ENCODE measurements around the gene SMIM3.
A peak's percentile ranks its signal among the peaks of the same experiment; 100 is the strongest.
"Not testable (repeated sequence)": the region's sequence is repeated elsewhere in the genome, so short reads cannot be mapped to it uniquely, and the experiment has no call there.

SMIM3 gene

DNA sequence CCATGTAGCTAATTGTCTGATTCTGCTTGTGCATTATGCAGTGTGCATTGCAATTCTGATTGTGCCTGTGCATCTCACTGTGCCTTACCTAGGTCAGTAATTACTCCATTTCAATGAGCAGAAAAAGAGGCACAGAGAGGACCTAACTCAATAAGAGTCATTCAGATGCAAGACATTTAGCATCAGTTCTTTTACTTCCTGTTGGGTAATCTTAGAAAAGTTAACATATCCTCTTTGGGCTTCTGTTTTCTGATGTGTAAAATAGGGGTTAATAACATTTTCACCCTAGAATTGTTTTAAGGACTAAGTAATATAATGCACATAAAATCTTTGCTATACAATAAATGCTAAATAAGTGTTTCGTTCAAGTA lies 12.8 kb upstream of the SMIM3 start:
- no peak for DNase-seq

- no peak for DNase-seq
Measured at GRCh38 chr5:150766251-150766650, 12.3 kb upstream of the SMIM3 start.

GRCh38 chr5:150771034-150771795 lies 7.3 kb upstream of the SMIM3 start:
- DNase-seq: no peak

DNA sequence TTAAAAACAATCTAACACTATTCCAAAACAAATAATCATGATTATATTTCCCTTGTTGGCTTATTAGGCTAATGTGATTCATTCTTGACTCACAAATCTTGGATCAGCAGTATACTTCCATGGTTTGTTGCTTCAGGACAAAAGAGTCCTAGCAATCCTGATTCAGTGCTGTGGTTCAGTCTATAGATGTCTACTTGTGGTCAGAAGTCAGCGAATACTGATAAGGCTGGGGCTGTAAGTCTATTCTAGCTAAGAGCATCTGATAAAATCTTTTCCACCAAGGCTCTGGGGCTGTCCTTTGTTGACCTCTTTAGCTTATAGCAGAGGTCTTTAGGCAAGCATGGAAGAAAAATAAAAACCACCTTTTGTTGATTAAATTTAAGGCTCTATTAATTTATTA lies 4.4 kb upstream of the SMIM3 start:
- no peak for DNase-seq

GRCh38 chr5:150777685-150778084 lies 872 bp upstream of the SMIM3 start:
- no peak for DNase-seq

DNA sequence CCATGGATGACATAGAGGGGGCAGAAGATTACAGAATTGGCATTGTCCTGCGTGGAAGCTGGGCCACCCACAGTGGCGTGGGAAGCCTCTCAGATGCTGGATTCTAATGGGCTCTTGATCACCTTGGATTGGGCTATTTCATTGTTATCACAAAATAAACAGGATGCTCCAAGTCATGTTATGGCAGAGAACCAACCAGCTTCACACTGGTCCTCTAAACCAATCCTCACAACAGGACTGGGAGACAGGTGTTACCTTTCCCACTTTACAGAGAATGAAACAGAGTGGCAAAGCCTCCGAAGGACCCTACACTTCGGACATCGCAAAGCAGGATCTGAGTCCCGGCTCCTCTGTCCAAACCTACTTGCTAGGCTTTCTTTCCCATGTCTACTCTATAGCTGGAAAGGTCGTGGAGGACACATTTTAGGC lies 455 bp upstream of the SMIM3 start:
- DNase-seq: no peak

DNA sequence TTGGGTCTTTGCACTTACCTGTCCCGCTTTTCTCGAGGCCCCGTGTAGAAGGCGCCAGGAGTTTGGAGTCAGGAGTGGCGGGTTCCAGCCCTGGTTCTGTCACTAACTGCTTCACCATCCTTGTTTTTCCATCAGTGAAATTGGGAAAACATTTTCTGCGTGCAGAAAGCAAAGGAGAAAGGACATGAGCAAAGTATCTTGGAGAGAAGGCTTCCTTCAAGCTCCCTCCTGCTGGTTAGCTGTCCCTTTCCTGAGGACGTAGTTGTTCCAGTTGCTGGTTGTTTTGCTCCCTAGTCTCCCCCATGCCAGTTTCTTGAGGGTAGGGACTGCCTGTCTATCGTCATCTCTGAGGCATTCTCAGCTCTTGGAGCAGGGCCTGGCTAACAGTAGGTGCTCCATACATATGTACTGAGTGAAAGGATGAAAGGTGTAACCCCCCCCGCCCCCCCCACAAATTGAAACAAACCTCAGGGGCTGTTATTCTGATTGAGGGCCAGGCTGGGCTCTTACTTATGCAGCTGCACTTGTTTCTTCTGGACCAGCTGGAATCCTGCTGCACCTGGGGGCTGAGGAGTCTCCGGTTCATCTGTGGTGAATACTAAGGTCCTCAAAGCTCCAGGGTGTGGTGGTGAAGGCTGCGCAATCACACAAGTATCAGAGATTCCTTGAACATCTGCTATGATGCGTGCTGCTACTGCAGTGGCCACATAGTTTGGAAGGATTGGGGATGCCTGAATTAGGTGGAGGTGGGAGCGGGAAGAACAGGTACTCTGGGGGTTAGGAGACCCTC lies 1.0 kb downstream of the SMIM3 start:
- DNase-seq: no peak

GRCh38 chr5:150780187-150780692 lies 1.7 kb downstream of the SMIM3 start:
- DNase-seq: no peak

DNA sequence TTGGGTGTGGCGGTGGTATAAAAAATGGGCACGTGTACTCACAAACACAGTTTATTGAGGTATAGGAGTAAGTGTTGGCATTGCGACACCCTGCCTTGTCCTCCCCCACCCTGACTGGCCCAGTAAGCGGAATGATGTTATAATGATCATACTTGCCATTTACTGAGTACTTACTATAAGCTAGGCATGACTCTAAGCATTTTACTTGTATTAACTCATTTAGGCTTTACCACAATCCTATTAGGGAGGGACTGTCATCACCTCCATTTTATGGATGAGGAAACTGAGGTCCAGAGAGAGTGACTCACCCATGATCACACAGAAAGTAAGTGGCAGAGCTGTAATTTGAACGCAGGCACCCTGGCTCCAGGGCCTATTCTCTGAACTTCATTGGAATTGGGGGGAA lies 2.3 kb downstream of the SMIM3 start:
- DNase-seq: no peak

- peak; percentile 80 for DNase-seq
Measured at GRCh38 chr5:150781706-150782614, 3.4 kb downstream of the SMIM3 start.

- DNase-seq: no peak
Measured at GRCh38 chr5:150782850-150783249, 4.3 kb downstream of the SMIM3 start.

DNA sequence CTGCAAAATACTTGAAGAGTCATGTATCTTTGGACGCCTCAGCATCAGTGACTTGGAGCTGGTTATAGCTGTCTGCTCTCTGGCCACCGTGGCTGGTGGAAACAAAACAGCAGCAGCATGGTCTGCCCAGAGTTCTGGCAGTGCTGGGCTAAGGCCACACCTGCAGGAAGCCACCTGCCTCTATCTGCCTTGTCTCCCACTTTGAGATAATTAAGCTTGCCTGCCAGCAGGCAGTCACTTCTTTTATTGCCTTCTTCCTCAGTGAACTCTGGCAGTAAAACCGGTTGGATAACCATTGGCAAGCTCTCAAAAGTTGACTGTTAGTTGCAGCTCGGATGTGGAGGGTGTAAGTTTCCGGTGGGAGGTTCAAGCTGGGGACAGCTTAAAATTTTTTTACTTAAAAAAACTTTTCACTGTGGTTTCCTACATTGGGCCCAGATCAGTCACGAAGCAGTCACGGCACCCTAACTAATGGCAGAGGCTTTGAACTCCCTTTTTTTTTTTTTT lies 4.9 kb downstream of the SMIM3 start:
- peak; percentile 79 for DNase-seq

DNA sequence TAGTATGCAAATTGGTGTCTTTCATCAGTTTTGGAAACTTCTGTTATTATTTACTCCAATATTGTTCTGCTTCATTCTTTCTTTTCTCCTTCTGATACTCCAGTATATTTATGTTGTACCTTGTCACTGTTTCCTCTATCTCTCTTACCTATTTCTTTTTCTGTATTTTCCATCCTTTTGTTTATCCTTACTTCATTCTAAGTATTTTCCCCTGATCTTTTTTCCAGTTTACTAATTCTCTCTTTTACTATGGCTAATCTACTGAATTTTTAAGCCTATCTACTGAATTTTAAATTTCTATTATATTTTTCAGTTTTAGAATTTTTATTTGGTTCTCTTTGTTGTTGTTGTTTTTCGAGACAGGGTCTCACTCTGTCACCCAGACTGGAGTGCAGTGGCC lies 7.4 kb downstream of the SMIM3 start:
- no peak for DNase-seq

- DNase-seq: no peak
Measured at GRCh38 chr5:150786876-150787275, 8.3 kb downstream of the SMIM3 start.

DNA sequence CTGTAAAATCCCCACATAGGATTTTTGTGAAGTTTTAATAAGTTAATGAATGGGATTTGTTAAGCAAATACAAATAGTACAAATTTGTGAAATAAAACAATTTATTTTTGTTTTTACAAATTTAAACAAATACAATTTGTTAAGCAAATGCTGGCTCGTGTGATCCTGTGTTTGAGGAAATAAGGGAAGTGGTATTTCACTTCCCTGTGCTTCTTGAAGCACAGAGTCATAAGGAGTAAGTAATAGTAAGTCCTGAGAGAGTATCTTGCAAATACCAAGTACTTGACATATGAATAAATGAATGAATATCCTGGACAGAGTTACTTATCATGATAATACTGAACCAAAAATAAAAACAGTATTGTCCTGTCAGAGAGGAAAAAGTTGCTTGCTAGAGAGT lies 9.1 kb downstream of the SMIM3 start:
- no peak for DNase-seq

- no peak for DNase-seq
Measured at GRCh38 chr5:150788977-150789376, 10.4 kb downstream of the SMIM3 start.

- no peak for DNase-seq
Measured at GRCh38 chr5:150789450-150789849, 10.9 kb downstream of the SMIM3 start.

DNA sequence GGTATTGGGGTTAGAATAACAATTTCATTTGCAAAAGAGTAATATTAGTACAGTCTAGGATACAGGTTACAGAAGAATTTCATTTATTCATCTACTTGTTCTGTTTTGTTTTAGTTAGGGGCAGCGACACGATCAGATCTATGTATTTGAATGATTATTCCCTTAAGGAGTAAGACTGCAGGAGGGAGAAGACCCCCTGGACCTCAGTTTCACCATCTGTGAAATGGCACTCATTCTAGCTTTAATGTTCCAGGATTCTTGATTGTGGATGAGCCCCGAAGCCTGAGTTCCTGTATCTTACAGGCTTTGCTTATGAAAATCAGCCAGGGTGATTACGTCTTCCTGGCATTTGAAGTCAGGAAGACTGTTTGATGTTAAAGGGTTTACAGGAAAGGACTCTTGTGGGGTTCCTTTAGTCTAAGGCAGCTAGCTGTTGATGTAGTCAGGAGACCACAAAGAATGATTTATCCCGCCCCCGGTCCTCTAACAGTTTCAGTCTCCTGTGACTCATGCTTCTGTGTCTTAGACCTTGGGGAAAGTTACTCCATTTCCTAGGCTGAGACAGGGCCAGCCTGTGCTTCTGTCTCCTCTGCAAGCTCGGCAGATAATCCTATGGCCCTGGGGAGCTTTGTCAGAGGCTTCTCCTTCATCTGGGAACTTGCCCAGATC lies 11.5 kb downstream of the SMIM3 start:
- DNase-seq: peak; percentile 40

GRCh38 chr5:150791536-150791935 lies 13.0 kb downstream of the SMIM3 start:
- DNase-seq: no peak

DNA sequence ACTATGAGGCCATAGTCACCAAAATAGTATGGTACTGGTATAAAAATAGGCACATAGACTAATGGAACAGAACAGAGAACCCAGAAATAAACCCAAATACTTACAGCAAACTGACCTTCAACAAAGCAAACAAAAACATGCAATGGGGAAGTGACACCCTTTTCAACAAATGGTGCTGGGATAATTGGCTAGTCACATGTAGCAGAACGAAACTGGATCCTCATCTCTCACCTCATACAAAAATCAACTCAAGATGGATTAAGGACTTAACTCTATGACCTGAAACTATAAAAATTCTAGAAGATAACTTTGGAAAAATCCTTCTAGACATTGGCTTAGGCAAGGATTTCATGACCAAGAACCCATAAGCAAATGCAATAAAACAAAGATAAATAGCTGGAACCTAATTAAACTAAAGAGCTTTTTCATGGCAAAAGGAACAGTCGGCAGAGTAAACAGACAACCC lies 14.9 kb downstream of the SMIM3 start:
- not testable (repeated sequence) for DNase-seq

DNA sequence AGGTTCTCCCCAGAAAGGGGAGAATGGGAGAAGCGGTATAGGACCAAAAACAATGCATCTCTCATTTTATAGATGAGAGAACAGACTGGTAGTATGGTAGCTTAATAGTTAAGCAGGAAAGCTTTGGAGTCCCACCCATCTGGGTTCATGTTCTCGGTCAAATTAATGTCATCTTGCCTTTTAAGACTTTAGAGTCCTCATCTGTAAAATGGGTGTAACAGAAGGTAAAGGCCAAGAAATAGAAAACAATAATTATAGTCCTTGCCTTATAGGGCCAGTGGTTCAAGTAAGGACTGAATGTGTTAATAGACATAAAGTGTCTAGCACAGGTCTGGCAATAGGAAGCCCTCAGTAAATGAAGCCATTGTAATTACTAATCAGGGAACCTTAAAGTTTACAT lies 16.4 kb downstream of the SMIM3 start:
- DNase-seq: no peak

GRCh38 chr5:150797384-150797783 lies 18.8 kb downstream of the SMIM3 start:
- no peak for DNase-seq

All from left hindlimb (tissue), 1 donor.